Dendritic cell treated with granulocyte-macrophage colony-stimulating factor and Interleukin-4, amounts not matched to agents 40 ng/mL and 50 ng/mL, for 4 days (primary cell): ENCODE results near the gene DMWD.

Source experiments
- H3K27ac Mint-ChIP-seq: one replicate; pipeline ENCODE4 v1.8.0; 2022; ENCODE audit warnings: mild to moderate bottlenecking, mixed read lengths
- H3K27me3 Mint-ChIP-seq: one replicate; pipeline ENCODE4 v1.8.0; 2022; ENCODE audit warnings: mild to moderate bottlenecking, mixed read lengths
- H3K36me3 Mint-ChIP-seq: one replicate; pipeline ENCODE4 v1.8.0; 2022; ENCODE audit warnings: low read depth, mixed read lengths
- H3K4me1 Mint-ChIP-seq: one replicate; pipeline ENCODE4 v1.8.0; 2022; ENCODE audit warnings: low read depth, mixed read lengths
- H3K4me3 Mint-ChIP-seq: one replicate; pipeline ENCODE4 v1.8.0; 2022; ENCODE audit warnings: mild to moderate bottlenecking, moderate library complexity, mixed read lengths
- H3K9me3 Mint-ChIP-seq: one replicate; pipeline ENCODE4 v1.8.0; 2022; ENCODE audit warnings: mixed read lengths
- intact Hi-C: fragments of 100-400 bp; cut with micrococcal nuclease; formaldehyde crosslinking; loops from one replicate; pipeline ENCODE4 v1.15.0; 2022

DMWD gene

GRCh38 chr19:45786533-45786894 is 6.1 kb downstream of the DMWD start:
- no peak overlapping the region for H3K4me3 Mint-ChIP-seq
- peaks cover 86% of the 10 kb centered on the region for H3K27me3 Mint-ChIP-seq
- H3K4me1 Mint-ChIP-seq: peaks cover 47% of the 10 kb centered on the region
- peaks cover 83% of the 10 kb centered on the region for H3K36me3 Mint-ChIP-seq
- H3K9me3 Mint-ChIP-seq: no peaks in the 10 kb centered on the region
- H3K27ac Mint-ChIP-seq: no peak overlapping the region
- intact Hi-C loops: no loop called here

GRCh38 chr19:45785781-45786532 is 6.7 kb downstream of the DMWD start:
- Mint-ChIP-seq H3K4me3 (no peak overlapping the region), H3K27me3 (peaks cover 91% of the 10 kb centered on the region), H3K27ac (no peak overlapping the region), H3K4me1 (peaks cover 45% of the 10 kb centered on the region), H3K9me3 (no peaks in the 10 kb centered on the region), H3K36me3 (peaks cover 82% of the 10 kb centered on the region)
- intact Hi-C loops: no loop called here

- no peak overlapping the region for H3K4me3 Mint-ChIP-seq
- H3K36me3 Mint-ChIP-seq: peaks cover 73% of the 10 kb centered on the region
- H3K27ac Mint-ChIP-seq: no peak overlapping the region
- peaks cover 97% of the 10 kb centered on the region for H3K27me3 Mint-ChIP-seq
- intact Hi-C loops: no loop called here
- H3K4me1 Mint-ChIP-seq: peaks cover 44% of the 10 kb centered on the region
- H3K9me3 Mint-ChIP-seq: no peaks in the 10 kb centered on the region
These were observed 7.5 kb downstream of the DMWD start for GRCh38 chr19:45785097-45785496.

- Mint-ChIP-seq H3K4me3 (no peak overlapping the region), H3K27me3 (peaks cover 97% of the 10 kb centered on the region), H3K27ac (no peak overlapping the region), H3K36me3 (peaks cover 69% of the 10 kb centered on the region), H3K9me3 (no peaks in the 10 kb centered on the region), H3K4me1 (peaks cover 53% of the 10 kb centered on the region)
- intact Hi-C loops: no loop called here
These were observed 8.5 kb downstream of the DMWD start for GRCh38 chr19:45784096-45784495.

- Mint-ChIP-seq H3K36me3 (peaks cover 69% of the 10 kb centered on the region), H3K4me3 (no peak overlapping the region), H3K4me1 (peaks cover 47% of the 10 kb centered on the region), H3K27ac (no peak overlapping the region), H3K27me3 (peaks cover 97% of the 10 kb centered on the region), H3K9me3 (no peaks in the 10 kb centered on the region)
- intact Hi-C loops: no loop called here
These were observed 9.5 kb downstream of the DMWD start for GRCh38 chr19:45782820-45783785.

GRCh38 chr19:45782162-45782691 is 10.4 kb downstream of the DMWD start, which contains the start of gene DMPK:
Gene DMPK, minus strand, starts transcription at chr19:45782490. Its CDS starts 138 bp downstream, at chr19:45782352.
- peaks cover 97% of the 10 kb centered on the region for H3K27me3 Mint-ChIP-seq
- peaks cover 69% of the 10 kb centered on the region for H3K36me3 Mint-ChIP-seq
- H3K4me1 Mint-ChIP-seq: peaks cover 41% of the 10 kb centered on the region
- no peak within 1 kb of the TSS for H3K27ac Mint-ChIP-seq
- no peak within 1 kb of the TSS for H3K4me3 Mint-ChIP-seq
- no peaks in the 10 kb centered on the region for H3K9me3 Mint-ChIP-seq
- intact Hi-C loops: no loop called here

- intact Hi-C loops: no loop called here
- H3K27me3 Mint-ChIP-seq: peaks cover 97% of the 10 kb centered on the region
- no peaks in the 10 kb centered on the region for H3K9me3 Mint-ChIP-seq
- no peak overlapping the region for H3K4me3 Mint-ChIP-seq
- H3K36me3 Mint-ChIP-seq: peaks cover 69% of the 10 kb centered on the region
- no peak overlapping the region for H3K27ac Mint-ChIP-seq
- H3K4me1 Mint-ChIP-seq: peaks cover 41% of the 10 kb centered on the region
These were observed 11.2 kb downstream of the DMWD start for GRCh38 chr19:45781214-45782161.

GRCh38 chr19:45780448-45781213 is 12.0 kb downstream of the DMWD start:
- no peak overlapping the region for H3K4me3 Mint-ChIP-seq
- H3K36me3 Mint-ChIP-seq: peaks cover 65% of the 10 kb centered on the region
- intact Hi-C loops: no loop called here
- peaks cover 41% of the 10 kb centered on the region for H3K4me1 Mint-ChIP-seq
- no peaks in the 10 kb centered on the region for H3K9me3 Mint-ChIP-seq
- H3K27me3 Mint-ChIP-seq: peaks cover 96% of the 10 kb centered on the region
- H3K27ac Mint-ChIP-seq: no peak overlapping the region

- no peak overlapping the region for H3K4me3 Mint-ChIP-seq
- H3K36me3 Mint-ChIP-seq: peaks cover 62% of the 10 kb centered on the region
- no peaks in the 10 kb centered on the region for H3K9me3 Mint-ChIP-seq
- intact Hi-C loops: no loop called here
- no peak overlapping the region for H3K27ac Mint-ChIP-seq
- peaks cover 96% of the 10 kb centered on the region for H3K27me3 Mint-ChIP-seq
- H3K4me1 Mint-ChIP-seq: peaks cover 41% of the 10 kb centered on the region
These were observed 12.5 kb downstream of the DMWD start for GRCh38 chr19:45780146-45780447.

- H3K36me3 Mint-ChIP-seq: peaks cover 62% of the 10 kb centered on the region
- H3K9me3 Mint-ChIP-seq: no peaks in the 10 kb centered on the region
- peak overlapping the region; percentile 58 for H3K4me3 Mint-ChIP-seq
- no peak overlapping the region for H3K27ac Mint-ChIP-seq
- H3K27me3 Mint-ChIP-seq: peaks cover 96% of the 10 kb centered on the region
- H3K4me1 Mint-ChIP-seq: peaks cover 36% of the 10 kb centered on the region
- intact Hi-C loops: loop anchor here (1.0 kb wide), 1 partner anchor 9 kb away; no protein-coding TSS in a partner anchor
These were observed 13.2 kb downstream of the DMWD start for GRCh38 chr19:45779231-45780145.

GRCh38 chr19:45778010-45778661 is 14.5 kb downstream of the DMWD start:
- intact Hi-C loops: no loop called here
- Mint-ChIP-seq H3K9me3 (no peaks in the 10 kb centered on the region), H3K36me3 (peaks cover 56% of the 10 kb centered on the region), H3K27me3 (peaks cover 96% of the 10 kb centered on the region), H3K4me1 (peaks cover 31% of the 10 kb centered on the region), H3K4me3 (no peak overlapping the region), H3K27ac (no peak overlapping the region)
